GM19193 (cell line): Measurements from ENCODE around the gene ZNF212.

Experiments used
- POLR2A ChIP-seq: IDR thresholded peaks from 4 replicates; pipeline ENCODE4 v1.6.1; 2011; ENCODE audit not compliant: insufficient read depth, insufficient read length; ENCODE audit errors: extremely low read depth

The ZNF212 gene

GRCh38 chr7:149291036-149291780, 51.8 kb downstream of the ZNF212 start:
- no peak for TF ChIP-seq POLR2A

GRCh38 chr7:149291781-149292461, 52.5 kb downstream of the ZNF212 start:
- no peak for TF ChIP-seq POLR2A

GRCh38 chr7:149292462-149292823, 53.0 kb downstream of the ZNF212 start:
- TF ChIP-seq POLR2A, result no peak

- TF ChIP-seq POLR2A, result no peak
These were observed 53.9 kb downstream of the ZNF212 start for GRCh38 chr7:149293338-149293737.

GRCh38 chr7:149293946-149294633, 54.6 kb downstream of the ZNF212 start:
- TF ChIP-seq POLR2A, result no peak

- no peak for TF ChIP-seq POLR2A
These were observed 55.4 kb downstream of the ZNF212 start for GRCh38 chr7:149294634-149295480.

GRCh38 chr7:149295481-149295850, 56.0 kb downstream of the ZNF212 start:
- no peak for TF ChIP-seq POLR2A

GRCh38 chr7:149296368-149296767, 56.9 kb downstream of the ZNF212 start:
- TF ChIP-seq POLR2A, result no peak

- TF ChIP-seq POLR2A, result no peak
These were observed 57.7 kb downstream of the ZNF212 start for GRCh38 chr7:149297034-149297755.

- TF ChIP-seq POLR2A, result no peak
These were observed 61.3 kb downstream of the ZNF212 start for GRCh38 chr7:149300620-149301285.

GRCh38 chr7:149302222-149302621, 62.8 kb downstream of the ZNF212 start:
- TF ChIP-seq POLR2A, result no peak

GRCh38 chr7:149302865-149303264, 63.4 kb downstream of the ZNF212 start:
- TF ChIP-seq POLR2A, result no peak

- no peak for TF ChIP-seq POLR2A
These were observed 64.6 kb downstream of the ZNF212 start for GRCh38 chr7:149304006-149304405.
